HG03439 (cell line): ENCODE measurements around the gene SRGAP2C.
A peak's percentile ranks its signal among the peaks of the same experiment; 100 is the strongest.
"Not testable (repeated sequence)": the region's sequence is repeated elsewhere in the genome, so short reads cannot be mapped to it uniquely, and the experiment has no call there.

ENCODE experiments used
- ATAC-seq: cut with Tn5 transposase; IDR thresholded peaks from one replicate; pipeline ENCODE4 v1.9.1; 2021; ENCODE audit warnings: mild to moderate bottlenecking, moderate library complexity; ENCODE audit not compliant: unreplicated experiment

SRGAP2C gene

GRCh38 chr1:121324726-121325125 is 140.0 kb downstream of the SRGAP2C start:
- ATAC-seq = not testable (repeated sequence)

GRCh38 chr1:121332141-121332540 is 147.4 kb downstream of the SRGAP2C start:
- not testable (repeated sequence) for ATAC-seq

GRCh38 chr1:121332599-121333562 is 148.1 kb downstream of the SRGAP2C start:
- ATAC-seq = not testable (repeated sequence)

GRCh38 chr1:121337958-121338357 is 153.2 kb downstream of the SRGAP2C start:
- ATAC-seq = peak; percentile 58

GRCh38 chr1:121339611-121340010 is 154.8 kb downstream of the SRGAP2C start:
- ATAC-seq = not testable (repeated sequence)

GRCh38 chr1:121343311-121343906 is 158.6 kb downstream of the SRGAP2C start:
- ATAC-seq = not testable (repeated sequence)

- ATAC-seq = not testable (repeated sequence)
Measured at GRCh38 chr1:121344355-121344754, 159.6 kb downstream of the SRGAP2C start.

GRCh38 chr1:121346654-121347053 is 161.9 kb downstream of the SRGAP2C start:
- ATAC-seq = not testable (repeated sequence)

GRCh38 chr1:121347476-121347875 is 162.7 kb downstream of the SRGAP2C start:
- not testable (repeated sequence) for ATAC-seq

- ATAC-seq = not testable (repeated sequence)
Measured at GRCh38 chr1:121348115-121348514, 163.3 kb downstream of the SRGAP2C start.

- ATAC-seq = not testable (repeated sequence)
Measured at GRCh38 chr1:121349332-121349967, 164.7 kb downstream of the SRGAP2C start.

GRCh38 chr1:121355711-121356420 is 171.1 kb downstream of the SRGAP2C start:
- ATAC-seq = not testable (repeated sequence)

- not testable (repeated sequence) for ATAC-seq
Measured at GRCh38 chr1:121356819-121357218, 172.0 kb downstream of the SRGAP2C start.

GRCh38 chr1:121360531-121360930 is 175.8 kb downstream of the SRGAP2C start:
- not testable (repeated sequence) for ATAC-seq

GRCh38 chr1:121361451-121362233 is 176.9 kb downstream of the SRGAP2C start:
- not testable (repeated sequence) for ATAC-seq

GRCh38 chr1:121362234-121362883 is 177.6 kb downstream of the SRGAP2C start:
- not testable (repeated sequence) for ATAC-seq

GRCh38 chr1:121365316-121365715 is 180.5 kb downstream of the SRGAP2C start:
- ATAC-seq = not testable (repeated sequence)

- not testable (repeated sequence) for ATAC-seq
Measured at GRCh38 chr1:121365723-121366122, 180.9 kb downstream of the SRGAP2C start.

GRCh38 chr1:121366171-121366570 is 181.4 kb downstream of the SRGAP2C start:
- not testable (repeated sequence) for ATAC-seq
